Measurements from ENCODE around the gene IP6K2.
"Not testable (repeated sequence)": the region's sequence is repeated elsewhere in the genome, so short reads cannot be mapped to it uniquely, and the experiment has no call there.

IP6K2 gene

GRCh38 chr3:48716982-48717746 lies at the start of gene IP6K2:
IP6K2 (minus strand) TSS chr3:48717221; CDS start chr3:48695291, 21,930 bp downstream.
- peak; percentile 98 for DNase-seq (ENCODE audit: low read depth)

GRCh38 chr3:48765376-48765775 lies 48.4 kb upstream of the IP6K2 start:
- DNase-seq (ENCODE audit: low read depth): no peak

GRCh38 chr3:48762816-48763215 lies 45.8 kb upstream of the IP6K2 start:
- no peak for DNase-seq (ENCODE audit: low read depth)

GRCh38 chr3:48759991-48760540 lies 43.0 kb upstream of the IP6K2 start:
- DNase-seq (ENCODE audit: low read depth): not testable (repeated sequence)

GRCh38 chr3:48759531-48759930 lies 42.5 kb upstream of the IP6K2 start:
- not testable (repeated sequence) for DNase-seq (ENCODE audit: low read depth)

GRCh38 chr3:48759071-48759470 lies 42.0 kb upstream of the IP6K2 start:
- DNase-seq (ENCODE audit: low read depth): no peak

- no peak for DNase-seq (ENCODE audit: low read depth)
Measured at GRCh38 chr3:48756640-48757039, 39.6 kb upstream of the IP6K2 start.

GRCh38 chr3:48750856-48751255 lies 33.8 kb upstream of the IP6K2 start:
- no peak for DNase-seq (ENCODE audit: low read depth)

GRCh38 chr3:48748754-48749153 lies 31.7 kb upstream of the IP6K2 start:
- no peak for DNase-seq (ENCODE audit: low read depth)

GRCh38 chr3:48747706-48748105 lies 30.7 kb upstream of the IP6K2 start:
- no peak for DNase-seq (ENCODE audit: low read depth)

- no peak for DNase-seq (ENCODE audit: low read depth)
Measured at GRCh38 chr3:48747015-48747615, 30.1 kb upstream of the IP6K2 start.

- no peak for DNase-seq (ENCODE audit: low read depth)
Measured at GRCh38 chr3:48743773-48744172, 26.8 kb upstream of the IP6K2 start.

- not testable (repeated sequence) for DNase-seq (ENCODE audit: low read depth)
Measured at GRCh38 chr3:48741226-48741625, 24.2 kb upstream of the IP6K2 start.

GRCh38 chr3:48739955-48740823 lies 23.2 kb upstream of the IP6K2 start:
- DNase-seq (ENCODE audit: low read depth): peak; percentile 34

GRCh38 chr3:48739617-48739954 lies 22.6 kb upstream of the IP6K2 start:
- DNase-seq (ENCODE audit: low read depth): no peak

- DNase-seq (ENCODE audit: low read depth): no peak
Measured at GRCh38 chr3:48738926-48739616, 22.1 kb upstream of the IP6K2 start.

GRCh38 chr3:48738144-48738536 lies 21.1 kb upstream of the IP6K2 start:
- DNase-seq (ENCODE audit: low read depth): no peak

GRCh38 chr3:48735075-48735767 lies 18.2 kb upstream of the IP6K2 start:
- DNase-seq (ENCODE audit: low read depth): not testable (repeated sequence)

GRCh38 chr3:48734541-48734940 lies 17.5 kb upstream of the IP6K2 start:
- DNase-seq (ENCODE audit: low read depth): not testable (repeated sequence)

- DNase-seq (ENCODE audit: low read depth): not testable (repeated sequence)
Measured at GRCh38 chr3:48733752-48734518, 16.9 kb upstream of the IP6K2 start.
